ENCODE results near the gene AKR1B15.
A peak's percentile ranks its signal among the peaks of the same experiment; 100 is the strongest.

AKR1B15 gene

DNA sequence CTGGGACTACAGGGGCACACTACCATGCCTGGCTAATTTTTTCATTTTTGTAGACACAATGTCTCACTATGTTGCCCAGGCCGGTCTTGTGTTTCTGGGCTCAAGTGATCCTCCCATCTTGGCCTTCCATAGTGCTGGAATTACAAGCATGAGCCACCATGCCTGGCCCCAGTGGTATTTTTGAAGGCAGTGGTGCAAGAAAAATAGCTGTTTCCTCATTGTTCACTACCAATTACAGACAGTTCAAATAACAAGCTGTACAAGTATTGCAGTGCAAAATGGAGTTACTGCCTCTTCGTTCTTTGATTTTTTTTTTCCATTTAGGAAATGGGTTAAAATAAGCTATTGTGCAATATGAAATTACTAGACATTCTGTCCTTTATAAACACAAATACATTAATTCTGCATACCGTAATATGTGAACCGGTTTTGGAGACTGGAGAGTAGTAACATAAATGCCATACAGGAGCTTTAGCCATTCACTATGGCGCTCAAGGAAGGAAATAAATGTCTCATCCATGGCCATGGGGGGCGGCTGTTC, 62.8 kb downstream of the AKR1B15 start:
- Histone ChIP-seq H3K4me3 (ENCODE audit: insufficient read depth in 1 of 2, low read depth in 1 of 2, low read length in 2 of 2) (no peak overlapping the region), H3K4me1 (ENCODE audit: control insufficient read depth, insufficient read depth, low read depth, low read length) (no peaks in the 10 kb centered on the region)
- 91% methylated on average over 5 of the region's 6 CpGs for WGBS

DNA sequence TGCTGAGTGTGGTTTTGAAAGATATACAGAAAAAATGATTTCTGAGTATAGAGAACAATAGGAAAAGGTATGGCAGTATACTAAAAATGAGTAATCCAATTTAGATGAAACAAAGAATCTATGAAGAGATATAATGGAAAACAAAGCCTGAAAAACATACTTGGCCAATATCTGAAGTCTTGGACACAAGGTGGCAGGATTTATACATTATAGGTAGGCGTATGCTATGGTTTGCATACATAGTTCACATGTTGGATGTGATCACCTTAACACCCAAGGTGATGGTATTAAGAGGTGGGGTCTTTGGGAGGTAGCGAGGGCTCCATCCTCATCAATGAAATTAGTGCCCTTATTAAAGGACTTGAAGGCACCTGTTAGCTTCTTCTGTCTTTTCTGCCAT, 63.3 kb downstream of the AKR1B15 start:
- no peak overlapping the region for H3K4ac ChIP-seq (ENCODE audit: low read depth in 1 of 2, low read length in 2 of 2)
- no peak overlapping the region for H2AFZ ChIP-seq (ENCODE audit: low read depth, low read length)
- H3K9me3 ChIP-seq (ENCODE audit: control insufficient read depth, low read length): no peaks in the 10 kb centered on the region

More for the DNA sequence above, 62.8 kb downstream of the AKR1B15 start:
- no peaks in the 10 kb centered on the region for H3K79me1 ChIP-seq (replicated peaks; ENCODE audit: low read length, poor library complexity, severe bottlenecking)
- H3K36me3 ChIP-seq (ENCODE audit: control insufficient read depth in 1 of 2, insufficient read depth in 2 of 2, low read depth in 1 of 2, low read length in 2 of 2): no peaks in the 10 kb centered on the region
- H3K27me3 ChIP-seq (ENCODE audit: control insufficient read depth in 1 of 2, insufficient read depth in 1 of 2, low read length in 2 of 2): no peaks in the 10 kb centered on the region
- H3K9ac ChIP-seq (ENCODE audit: low read length): no peak overlapping the region
- H4K8ac ChIP-seq (ENCODE audit: low read length): no peak overlapping the region
- H2BK5ac ChIP-seq (ENCODE audit: low read depth, low read length, poor library complexity, severe bottlenecking): no peak overlapping the region
- no peak overlapping the region for H3K23ac ChIP-seq (ENCODE audit: low read length in 2 of 2)
- H2AFZ ChIP-seq (ENCODE audit: low read depth, low read length): no peak overlapping the region
- no peak overlapping the region for H3K4me2 ChIP-seq (ENCODE audit: low read length, poor library complexity, severe bottlenecking)
- no peak overlapping the region for H3K18ac ChIP-seq (ENCODE audit: low read depth in 1 of 2, low read length in 2 of 2)
- no peak for DNase-seq
- no peak overlapping the region for H3K4ac ChIP-seq (ENCODE audit: low read depth in 1 of 2, low read length in 2 of 2)
- H2AK5ac ChIP-seq (ENCODE audit: low read length, severe bottlenecking): no peak overlapping the region
- H2BK120ac ChIP-seq (ENCODE audit: low read depth, low read length): no peak overlapping the region
- H3K9me3 ChIP-seq (ENCODE audit: control insufficient read depth, low read length): no peaks in the 10 kb centered on the region
- no peak overlapping the region for H3K14ac ChIP-seq (ENCODE audit: low read length in 2 of 2)
- no peak overlapping the region for H2BK15ac ChIP-seq (ENCODE audit: low read depth, poor library complexity, severe bottlenecking)
- H3K27ac ChIP-seq (ENCODE audit: low read length, poor library complexity, severe bottlenecking): no peak overlapping the region
- no peak overlapping the region for H2BK12ac ChIP-seq (ENCODE audit: low read length in 2 of 2)
- H4K91ac ChIP-seq (ENCODE audit: low read length): no peak overlapping the region

DNA sequence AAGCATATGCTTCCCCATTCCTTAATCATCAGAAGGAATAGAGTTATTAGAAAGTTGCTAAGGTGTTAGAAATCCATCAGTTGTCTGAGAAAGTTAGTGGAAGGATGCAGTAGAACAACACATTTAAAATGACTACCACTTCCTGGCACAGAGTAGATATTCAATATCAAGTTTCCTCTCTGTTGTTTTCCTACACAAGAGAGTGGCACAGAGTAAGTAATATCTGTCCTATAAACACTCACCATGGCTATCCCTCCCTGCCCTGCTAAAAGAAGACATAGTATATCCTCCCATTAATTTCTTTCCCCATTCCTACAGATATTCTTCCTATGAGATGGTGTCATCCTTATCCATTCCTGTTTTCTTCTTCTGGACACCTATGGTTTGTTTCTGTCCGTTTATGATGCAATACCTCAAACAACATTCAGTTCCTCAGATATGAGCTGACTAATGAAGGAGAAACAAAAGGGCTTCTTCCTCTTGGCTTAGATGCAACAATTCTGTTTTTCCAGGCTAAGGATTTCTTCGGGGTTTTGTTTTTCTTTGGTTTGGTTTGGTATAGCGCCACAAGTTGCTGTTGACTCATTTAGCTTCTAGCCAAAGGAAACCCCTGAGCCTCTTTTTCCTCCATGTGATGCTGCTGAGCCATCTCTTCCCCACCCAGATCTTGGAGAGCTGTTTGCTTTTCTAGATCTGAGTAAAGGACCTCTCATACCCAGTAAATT, 64.9 kb downstream of the AKR1B15 start:
- H3K4me2 ChIP-seq (ENCODE audit: low read length, poor library complexity, severe bottlenecking): no peak overlapping the region
- H3K9me3 ChIP-seq (ENCODE audit: control insufficient read depth, low read length): no peaks in the 10 kb centered on the region
- H3K23ac ChIP-seq (ENCODE audit: low read length in 2 of 2): no peak overlapping the region
- DNase-seq: peak; percentile 73
- peak overlapping the region; percentile 24 for H3K27ac ChIP-seq (ENCODE audit: low read length, poor library complexity, severe bottlenecking)
- H3K4me1 ChIP-seq (ENCODE audit: control insufficient read depth, insufficient read depth, low read depth, low read length): no peaks in the 10 kb centered on the region
- H3K14ac ChIP-seq (ENCODE audit: low read length in 2 of 2): no peak overlapping the region
- no peak overlapping the region for H2BK12ac ChIP-seq (ENCODE audit: low read length in 2 of 2)
- H4K8ac ChIP-seq (ENCODE audit: low read length): no peak overlapping the region
- H3K9ac ChIP-seq (ENCODE audit: low read length): peak overlapping the region; percentile 83
- no peak overlapping the region for H4K91ac ChIP-seq (ENCODE audit: low read length)
- no peaks in the 10 kb centered on the region for H3K79me1 ChIP-seq (replicated peaks; ENCODE audit: low read length, poor library complexity, severe bottlenecking)
- no peak overlapping the region for H2BK120ac ChIP-seq (ENCODE audit: low read depth, low read length)
- no peak overlapping the region for H2AK5ac ChIP-seq (ENCODE audit: low read length, severe bottlenecking)
- H3K18ac ChIP-seq (ENCODE audit: low read depth in 1 of 2, low read length in 2 of 2): no peak overlapping the region
- 82% methylated on average over 2 of the region's 3 CpGs for WGBS
- no peak overlapping the region for H2AFZ ChIP-seq (ENCODE audit: low read depth, low read length)
- H3K36me3 ChIP-seq (ENCODE audit: control insufficient read depth in 1 of 2, insufficient read depth in 2 of 2, low read depth in 1 of 2, low read length in 2 of 2): no peaks in the 10 kb centered on the region
- H2BK5ac ChIP-seq (ENCODE audit: low read depth, low read length, poor library complexity, severe bottlenecking): no peak overlapping the region
- no peak overlapping the region for H2BK15ac ChIP-seq (ENCODE audit: low read depth, poor library complexity, severe bottlenecking)
- no peak overlapping the region for H3K4ac ChIP-seq (ENCODE audit: low read depth in 1 of 2, low read length in 2 of 2)
- peak overlapping the region in 1 of 2 experiments; percentile 22 for H3K4me3 ChIP-seq (ENCODE audit: insufficient read depth in 1 of 2, low read depth in 1 of 2, low read length in 2 of 2)
- H3K27me3 ChIP-seq (ENCODE audit: control insufficient read depth in 1 of 2, insufficient read depth in 1 of 2, low read length in 2 of 2): no peaks in the 10 kb centered on the region

More for the DNA sequence above, 63.3 kb downstream of the AKR1B15 start:
- no peak for DNase-seq
- WGBS: 93% methylated on average over 2 of the region's 2 CpGs
- Histone ChIP-seq H4K91ac (ENCODE audit: low read length) (no peak overlapping the region), H4K8ac (ENCODE audit: low read length) (no peak overlapping the region), H3K4me1 (ENCODE audit: control insufficient read depth, insufficient read depth, low read depth, low read length) (no peaks in the 10 kb centered on the region), H3K4me2 (ENCODE audit: low read length, poor library complexity, severe bottlenecking) (no peak overlapping the region), H3K36me3 (ENCODE audit: control insufficient read depth in 1 of 2, insufficient read depth in 2 of 2, low read depth in 1 of 2, low read length in 2 of 2) (no peaks in the 10 kb centered on the region), H2BK5ac (ENCODE audit: low read depth, low read length, poor library complexity, severe bottlenecking) (no peak overlapping the region), H3K4me3 (ENCODE audit: insufficient read depth in 1 of 2, low read depth in 1 of 2, low read length in 2 of 2) (no peak overlapping the region), H3K9ac (ENCODE audit: low read length) (no peak overlapping the region), H2BK15ac (ENCODE audit: low read depth, poor library complexity, severe bottlenecking) (no peak overlapping the region), H3K23ac (ENCODE audit: low read length in 2 of 2) (no peak overlapping the region), H2AK5ac (ENCODE audit: low read length, severe bottlenecking) (no peak overlapping the region), H3K27me3 (ENCODE audit: control insufficient read depth in 1 of 2, insufficient read depth in 1 of 2, low read length in 2 of 2) (no peaks in the 10 kb centered on the region), H2BK12ac (ENCODE audit: low read length in 2 of 2) (no peak overlapping the region), H3K18ac (ENCODE audit: low read depth in 1 of 2, low read length in 2 of 2) (no peak overlapping the region), H3K79me1 (replicated peaks; ENCODE audit: low read length, poor library complexity, severe bottlenecking) (no peaks in the 10 kb centered on the region), H2BK120ac (ENCODE audit: low read depth, low read length) (no peak overlapping the region), H3K27ac (ENCODE audit: low read length, poor library complexity, severe bottlenecking) (no peak overlapping the region), H3K14ac (ENCODE audit: low read length in 2 of 2) (no peak overlapping the region)

DNA sequence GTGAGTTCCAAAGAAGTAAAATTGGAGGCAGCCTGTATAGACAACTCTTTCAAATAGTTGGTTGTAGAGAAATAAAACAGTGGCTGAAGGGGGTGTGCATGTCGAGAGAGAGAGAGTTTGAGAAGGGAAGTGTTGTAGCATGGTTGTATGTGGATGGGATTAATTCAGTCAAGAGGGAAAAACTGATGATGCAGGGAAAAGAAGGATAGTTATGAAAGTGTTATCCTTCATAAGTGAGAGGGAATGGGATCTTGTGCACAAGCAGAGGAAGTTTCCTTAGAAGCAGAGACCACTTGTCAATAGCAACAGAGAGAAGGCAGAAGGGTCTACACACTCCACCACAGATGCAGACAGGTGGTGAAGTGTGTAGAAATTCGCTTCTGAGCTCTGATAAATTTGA, 67.7 kb downstream of the AKR1B15 start:
- no peak overlapping the region for H3K4me3 ChIP-seq (ENCODE audit: insufficient read depth in 1 of 2, low read depth in 1 of 2, low read length in 2 of 2)
- no peak overlapping the region for H3K27ac ChIP-seq (ENCODE audit: low read length, poor library complexity, severe bottlenecking)
- H4K8ac ChIP-seq (ENCODE audit: low read length): no peak overlapping the region
- no peak overlapping the region for H3K23ac ChIP-seq (ENCODE audit: low read length in 2 of 2)
- no peak overlapping the region for H2AK5ac ChIP-seq (ENCODE audit: low read length, severe bottlenecking)
- H2BK5ac ChIP-seq (ENCODE audit: low read depth, low read length, poor library complexity, severe bottlenecking): no peak overlapping the region
- no peak overlapping the region for H3K4me2 ChIP-seq (ENCODE audit: low read length, poor library complexity, severe bottlenecking)
- H3K36me3 ChIP-seq (ENCODE audit: control insufficient read depth in 1 of 2, insufficient read depth in 2 of 2, low read depth in 1 of 2, low read length in 2 of 2): no peaks in the 10 kb centered on the region
- H3K79me1 ChIP-seq (replicated peaks; ENCODE audit: low read length, poor library complexity, severe bottlenecking): no peaks in the 10 kb centered on the region
- no peak overlapping the region for H3K4ac ChIP-seq (ENCODE audit: low read depth in 1 of 2, low read length in 2 of 2)
- H4K91ac ChIP-seq (ENCODE audit: low read length): peak overlapping the region; percentile 21
- no peak overlapping the region for H3K9ac ChIP-seq (ENCODE audit: low read length)
- no peak overlapping the region for H2BK12ac ChIP-seq (ENCODE audit: low read length in 2 of 2)
- H3K14ac ChIP-seq (ENCODE audit: low read length in 2 of 2): no peak overlapping the region
- H3K4me1 ChIP-seq (ENCODE audit: control insufficient read depth, insufficient read depth, low read depth, low read length): no peaks in the 10 kb centered on the region
- WGBS: 36% methylated on average over 2 of the region's 2 CpGs
- no peak overlapping the region for H2BK120ac ChIP-seq (ENCODE audit: low read depth, low read length)
- no peak overlapping the region for H2BK15ac ChIP-seq (ENCODE audit: low read depth, poor library complexity, severe bottlenecking)
- H2AFZ ChIP-seq (ENCODE audit: low read depth, low read length): no peak overlapping the region
- DNase-seq: no peak
- no peaks in the 10 kb centered on the region for H3K9me3 ChIP-seq (ENCODE audit: control insufficient read depth, low read length)
- H3K27me3 ChIP-seq (ENCODE audit: control insufficient read depth in 1 of 2, insufficient read depth in 1 of 2, low read length in 2 of 2): no peaks in the 10 kb centered on the region
- no peak overlapping the region for H3K18ac ChIP-seq (ENCODE audit: low read depth in 1 of 2, low read length in 2 of 2)
